HepG2 (cell line): ENCODE data around the gene BUB1B. TPM values are rescaled to one million over a fixed set of nuclear protein-coding genes. Genes with fewer than 3 reads are reported as not detected.
A peak's percentile ranks its signal among the peaks of the same experiment; 100 is the strongest.

Experiments
- CBX1 ChIP-seq: IDR thresholded peaks from one replicate; pipeline ENCODE4 v1.6.1; 2016; ENCODE audit warnings: antibody characterized with exemption, low read depth
- DNMT3B ChIP-seq: conservative IDR thresholded peaks from 2 replicates; pipeline ENCODE4 v1.6.1; 2016; ENCODE audit warnings: missing biosample characterization, control low read depth
- FOXC1 ChIP-seq: sonication (generic); formaldehyde crosslinking; IDR thresholded peaks from 2 replicates; pipeline ENCODE4 v1.8.0; 2022; ENCODE audit warnings: mild to moderate bottlenecking, missing genetic modification reagents, borderline replicate concordance
- PRDM4 ChIP-seq: sonication (generic); formaldehyde crosslinking; IDR thresholded peaks from 2 replicates; pipeline ENCODE4 v1.9.0; 2021; ENCODE audit warnings: missing genetic modification reagents, borderline replicate concordance
- SP4 ChIP-seq: sonication (generic); formaldehyde crosslinking; IDR thresholded peaks from 2 replicates; pipeline ENCODE4 v1.8.1; 2023; ENCODE audit warnings: mild to moderate bottlenecking, missing genetic modification reagents
- SSRP1 ChIP-seq: IDR thresholded peaks from 2 replicates; pipeline ENCODE4 v1.6.1; 2016; ENCODE audit warnings: control low read depth
- TBX3 ChIP-seq: fragments of 450-650 bp; IDR thresholded peaks from 2 replicates; pipeline ENCODE4 v1.6.1; 2017; ENCODE audit warnings: antibody characterized with exemption, mild to moderate bottlenecking, inconsistent platforms, borderline replicate concordance
- ZMYM2 ChIP-seq: sonication (generic); formaldehyde crosslinking; IDR thresholded peaks from 2 replicates; pipeline ENCODE4 v1.8.0; 2022; ENCODE audit warnings: mild to moderate bottlenecking, missing genetic modification reagents
- ZNF30 ChIP-seq: sonication (generic); formaldehyde crosslinking; IDR thresholded peaks from 2 replicates; pipeline ENCODE4 v1.5.0; 2020; ENCODE audit warnings: mild to moderate bottlenecking, missing genetic modification reagents
- ZNF441 ChIP-seq: sonication (generic); formaldehyde crosslinking; IDR thresholded peaks from 2 replicates; pipeline ENCODE4 v1.7.0; 2021; ENCODE audit warnings: missing genetic modification reagents, borderline replicate concordance
- ZNF530 ChIP-seq: sonication (generic); formaldehyde crosslinking; IDR thresholded peaks from 2 replicates; pipeline ENCODE4 v1.5.0; 2020; ENCODE audit warnings: low read depth, mild to moderate bottlenecking, missing genetic modification reagents
- ZNF879 ChIP-seq: sonication (generic); formaldehyde crosslinking; IDR thresholded peaks from 2 replicates; pipeline ENCODE4 v1.8.1; 2023; ENCODE audit warnings: missing genetic modification reagents
- ZSCAN29 ChIP-seq: sonication (generic); formaldehyde crosslinking; conservative IDR thresholded peaks from 2 replicates; pipeline ENCODE4 v1.4.0; 2020; ENCODE audit warnings: mild to moderate bottlenecking, missing genetic modification reagents
- polyA plus RNA-seq, 8 experiments: library from polyadenylated mRNA; depleted of rRNA in 3 of 8; stranded (reverse) in 7 of 8; unstranded in 1 of 8; fragments of >200 nt; fragmentation: Illumina TruSeq in 4 of 8; extraction: Trizol in 4 of 8; gene quantifications; 2 replicates each; pipeline versions ENCODE4 v1.2.1 to v1.2.3, GENCODE V29; 2011 to 2016; ENCODE audit warnings: low read depth in 4 of 8, missing spikeins in 1 of 8, mixed read lengths in 1 of 8; ENCODE audit not compliant: insufficient read depth in 1 of 8
- total RNA-seq, 5 experiments: library from RNA; depleted of rRNA; stranded (reverse); fragments of >200 nt; fragmentation: Illumina TruSeq; extraction: Trizol; gene quantifications; 2 replicates each; pipeline ENCODE4 v1.2.3, GENCODE V29; 2016; ENCODE audit warnings: low read depth in 1 of 5
- TF ChIP-seq, protein P1 (sequence below): sonication (generic); formaldehyde crosslinking; IDR thresholded peaks from 2 replicates; pipeline ENCODE4 v1.4.0; 2020; ENCODE audit warnings: missing genetic modification reagents, borderline replicate concordance
- TF ChIP-seq, protein P2 (sequence below): sonication (generic); formaldehyde crosslinking; IDR thresholded peaks from 2 replicates; pipeline ENCODE4 v1.4.0; 2020; ENCODE audit warnings: missing genetic modification reagents, mild to moderate bottlenecking, borderline replicate concordance

Gene BUB1B
- total and polyA plus RNA-seq, 2 of the 13 experiments (the other 11 are each of a cell fraction or from before 2014, with no cell fraction given) = 26.2 to 63.5 TPM

DNA sequence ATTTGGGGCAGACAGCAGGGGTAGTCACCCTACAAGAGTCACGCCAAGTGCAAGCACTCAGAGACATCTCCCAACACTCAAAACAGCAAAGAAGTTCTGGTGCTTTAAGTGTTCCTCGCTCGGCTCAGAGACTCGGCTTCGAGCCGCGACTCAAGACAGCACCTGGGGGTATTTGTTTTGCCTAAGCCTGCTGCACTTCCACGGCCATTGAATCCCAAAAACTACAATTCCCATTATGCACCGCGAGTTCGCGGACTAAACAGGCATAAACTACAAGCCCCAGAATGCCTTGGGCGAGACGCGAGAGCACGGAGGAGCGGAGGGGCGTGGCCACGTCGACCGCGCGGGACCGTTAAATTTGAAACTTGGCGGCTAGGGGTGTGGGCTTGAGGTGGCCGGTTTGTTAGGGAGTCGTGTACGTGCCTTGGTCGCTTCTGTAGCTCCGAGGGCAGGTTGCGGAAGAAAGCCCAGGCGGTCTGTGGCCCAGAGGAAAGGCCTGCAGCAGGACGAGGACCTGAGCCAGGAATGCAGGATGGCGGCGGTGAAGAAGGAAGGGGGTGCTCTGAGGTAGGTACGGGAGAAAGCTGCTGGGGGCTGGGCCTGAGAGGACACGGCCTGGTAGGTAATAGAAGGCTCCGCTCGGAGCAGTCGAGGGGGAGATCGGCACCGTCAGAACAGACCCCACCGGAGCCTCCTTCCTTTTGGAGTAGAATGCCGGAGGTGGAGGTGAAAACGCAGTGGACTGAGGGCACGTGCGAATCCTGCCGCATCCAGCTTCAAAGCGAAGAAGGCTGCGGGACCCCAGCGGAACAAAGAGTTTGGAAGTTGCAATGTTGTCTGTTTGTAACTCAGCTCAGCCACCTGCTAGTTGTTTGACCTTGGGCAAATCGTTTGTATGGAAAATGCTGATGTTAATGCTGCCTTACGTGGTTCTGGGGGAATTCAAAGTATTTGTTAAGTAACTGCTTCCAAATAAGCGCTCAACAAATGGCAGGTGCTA lies at the start of gene BUB1B (continued):
- TF ChIP-seq PRDM4 (CRISPR knock-in tag) = no peak
- TF ChIP-seq SSRP1 (CRISPR knock-in tag) = no peak
- peak; percentile 99 for TF ChIP-seq SP4 (CRISPR knock-in tag)
- TF ChIP-seq, protein P1, sequence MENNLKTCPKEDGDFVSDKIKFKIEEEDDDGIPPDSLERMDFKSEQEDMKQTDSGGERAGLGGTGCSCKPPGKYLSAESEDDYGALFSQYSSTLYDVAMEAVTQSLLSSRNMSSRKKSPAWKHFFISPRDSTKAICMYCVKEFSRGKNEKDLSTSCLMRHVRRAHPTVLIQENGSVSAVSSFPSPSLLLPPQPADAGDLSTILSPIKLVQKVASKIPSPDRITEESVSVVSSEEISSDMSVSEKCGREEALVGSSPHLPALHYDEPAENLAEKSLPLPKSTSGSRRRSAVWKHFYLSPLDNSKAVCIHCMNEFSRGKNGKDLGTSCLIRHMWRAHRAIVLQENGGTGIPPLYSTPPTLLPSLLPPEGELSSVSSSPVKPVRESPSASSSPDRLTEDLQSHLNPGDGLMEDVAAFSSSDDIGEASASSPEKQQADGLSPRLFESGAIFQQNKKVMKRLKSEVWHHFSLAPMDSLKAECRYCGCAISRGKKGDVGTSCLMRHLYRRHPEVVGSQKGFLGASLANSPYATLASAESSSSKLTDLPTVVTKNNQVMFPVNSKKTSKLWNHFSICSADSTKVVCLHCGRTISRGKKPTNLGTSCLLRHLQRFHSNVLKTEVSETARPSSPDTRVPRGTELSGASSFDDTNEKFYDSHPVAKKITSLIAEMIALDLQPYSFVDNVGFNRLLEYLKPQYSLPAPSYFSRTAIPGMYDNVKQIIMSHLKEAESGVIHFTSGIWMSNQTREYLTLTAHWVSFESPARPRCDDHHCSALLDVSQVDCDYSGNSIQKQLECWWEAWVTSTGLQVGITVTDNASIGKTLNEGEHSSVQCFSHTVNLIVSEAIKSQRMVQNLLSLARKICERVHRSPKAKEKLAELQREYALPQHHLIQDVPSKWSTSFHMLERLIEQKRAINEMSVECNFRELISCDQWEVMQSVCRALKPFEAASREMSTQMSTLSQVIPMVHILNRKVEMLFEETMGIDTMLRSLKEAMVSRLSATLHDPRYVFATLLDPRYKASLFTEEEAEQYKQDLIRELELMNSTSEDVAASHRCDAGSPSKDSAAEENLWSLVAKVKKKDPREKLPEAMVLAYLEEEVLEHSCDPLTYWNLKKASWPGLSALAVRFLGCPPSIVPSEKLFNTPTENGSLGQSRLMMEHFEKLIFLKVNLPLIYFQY (CRISPR knock-in tag) = no peak
- TF ChIP-seq FOXC1 (CRISPR knock-in tag) = no peak; the same call in 1 of the 2 replicates
- TF ChIP-seq ZSCAN29 (CRISPR knock-in tag) = 0 out of 2 replicates have a peak, but pooled peaks have one; percentile 41
- no peak for TF ChIP-seq ZNF441 (CRISPR knock-in tag)
- peak; percentile 25 for TF ChIP-seq CBX1
- TF ChIP-seq ZNF879 = no peak
- no peak for TF ChIP-seq DNMT3B (CRISPR knock-in tag)
- TF ChIP-seq TBX3 = no peak
- TF ChIP-seq ZMYM2 (CRISPR knock-in tag) = 0 out of 2 replicates have a peak, but pooled peaks have one; percentile 71
- TF ChIP-seq ZNF530 (CRISPR knock-in tag) = no peak
- TF ChIP-seq, protein P2, sequence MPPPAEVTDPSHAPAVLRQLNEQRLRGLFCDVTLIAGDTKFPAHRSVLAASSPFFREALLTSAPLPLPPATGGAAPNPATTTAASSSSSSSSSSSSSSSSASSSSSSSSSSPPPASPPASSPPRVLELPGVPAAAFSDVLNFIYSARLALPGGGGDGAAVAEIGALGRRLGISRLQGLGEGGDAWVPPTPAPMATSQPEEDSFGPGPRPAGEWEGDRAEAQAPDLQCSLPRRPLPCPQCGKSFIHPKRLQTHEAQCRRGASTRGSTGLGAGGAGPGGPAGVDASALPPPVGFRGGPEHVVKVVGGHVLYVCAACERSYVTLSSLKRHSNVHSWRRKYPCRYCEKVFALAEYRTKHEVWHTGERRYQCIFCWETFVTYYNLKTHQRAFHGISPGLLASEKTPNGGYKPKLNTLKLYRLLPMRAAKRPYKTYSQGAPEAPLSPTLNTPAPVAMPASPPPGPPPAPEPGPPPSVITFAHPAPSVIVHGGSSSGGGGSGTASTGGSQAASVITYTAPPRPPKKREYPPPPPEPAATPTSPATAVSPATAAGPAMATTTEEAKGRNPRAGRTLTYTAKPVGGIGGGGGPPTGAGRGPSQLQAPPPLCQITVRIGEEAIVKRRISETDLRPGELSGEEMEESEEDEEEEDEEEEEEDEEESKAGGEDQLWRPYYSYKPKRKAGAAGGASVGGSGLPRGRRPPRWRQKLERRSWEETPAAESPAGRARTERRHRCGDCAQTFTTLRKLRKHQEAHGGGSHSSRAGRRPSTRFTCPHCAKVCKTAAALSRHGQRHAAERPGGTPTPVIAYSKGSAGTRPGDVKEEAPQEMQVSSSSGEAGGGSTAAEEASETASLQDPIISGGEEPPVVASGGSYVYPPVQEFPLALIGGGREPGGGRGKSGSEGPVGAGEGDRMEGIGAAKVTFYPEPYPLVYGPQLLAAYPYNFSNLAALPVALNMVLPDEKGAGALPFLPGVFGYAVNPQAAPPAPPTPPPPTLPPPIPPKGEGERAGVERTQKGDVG (CRISPR knock-in tag) = peak; percentile 93
- no peak for TF ChIP-seq ZNF30
